NOMO-1 treated with dmso at 0.1 percent for 144 hours (cell line): ENCODE data around the gene ANKRD61.
"Not testable (repeated sequence)": the region's sequence is repeated elsewhere in the genome, so short reads cannot be mapped to it uniquely, and the experiment has no call there.

Experiments
- DNase-seq: peaks from one replicate; lab custom pipeline; 2025; ENCODE audit not compliant: unreplicated experiment; lab: John Stamatoyannopoulos, UW

ANKRD61 gene

GRCh38 chr7:6030988-6031387 is at the start of gene ANKRD61:
Gene ANKRD61 (plus strand): TSS chr7:6031376. CDS start chr7:6031376, 0 bp downstream.
- DNase-seq = no peak

GRCh38 chr7:5987061-5987460 is 44.1 kb upstream of the ANKRD61 start:
- not testable (repeated sequence) for DNase-seq

GRCh38 chr7:5997210-5997808 is 33.9 kb upstream of the ANKRD61 start:
- peak; percentile 23 for DNase-seq

GRCh38 chr7:6007386-6007785 is 23.8 kb upstream of the ANKRD61 start:
- no peak for DNase-seq

- not testable (repeated sequence) for DNase-seq
Measured at GRCh38 chr7:6007835-6008590, 23.2 kb upstream of the ANKRD61 start.

- DNase-seq = peak; percentile 98
Measured at GRCh38 chr7:6008668-6009611, 22.2 kb upstream of the ANKRD61 start, which contains the start of the genes AIMP2 and PMS2. Gene AIMP2 (plus strand): TSS chr7:6009272. CDS start chr7:6009364, 92 bp downstream. Gene PMS2 (minus strand): TSS chr7:6009049. CDS start chr7:6009019, 30 bp downstream.

GRCh38 chr7:6010370-6010769 is 20.8 kb upstream of the ANKRD61 start:
- not testable (repeated sequence) for DNase-seq

- DNase-seq = no peak
Measured at GRCh38 chr7:6011541-6011940, 19.6 kb upstream of the ANKRD61 start.

GRCh38 chr7:6012355-6013104 is 18.6 kb upstream of the ANKRD61 start:
- DNase-seq = no peak

- no peak for DNase-seq
Measured at GRCh38 chr7:6015917-6016652, 15.1 kb upstream of the ANKRD61 start.

GRCh38 chr7:6016653-6016966 is 14.6 kb upstream of the ANKRD61 start:
- DNase-seq = no peak

GRCh38 chr7:6020371-6021286 is 10.5 kb upstream of the ANKRD61 start:
- no peak for DNase-seq

- no peak for DNase-seq
Measured at GRCh38 chr7:6022707-6023106, 8.5 kb upstream of the ANKRD61 start.

GRCh38 chr7:6023974-6024435 is 7.2 kb upstream of the ANKRD61 start:
- no peak for DNase-seq

- DNase-seq = peak; percentile 87
Measured at GRCh38 chr7:6026011-6026819, 5.0 kb upstream of the ANKRD61 start.

GRCh38 chr7:6026820-6027311 is 4.3 kb upstream of the ANKRD61 start:
- DNase-seq = peak; percentile 50

GRCh38 chr7:6027806-6028365 is 3.3 kb upstream of the ANKRD61 start:
- DNase-seq = no peak

GRCh38 chr7:6028563-6028962 is 2.6 kb upstream of the ANKRD61 start:
- DNase-seq = no peak
